Mesenchymal stem cell (in vitro differentiated cells and primary cell): ENCODE data around the gene SLC35B2.

ENCODE experiments used
- DNase-seq: peaks from one replicate; pipeline ENCODE4 v3.0.0-alpha.2; 2013
- H2AFZ ChIP-seq: one replicate; pipeline ENCODE4 v1.6.1; 2013; ENCODE audit warnings: low read depth, mild to moderate bottlenecking, control low read depth, inconsistent platforms, low read length, moderate library complexity
- H2AK5ac ChIP-seq: 2 replicates; pipeline ENCODE4 v1.6.1; 2013; ENCODE audit warnings: low read length, moderate library complexity, mild to moderate bottlenecking, inconsistent platforms; ENCODE audit not compliant: severe bottlenecking
- H2BK120ac ChIP-seq: one replicate; pipeline ENCODE4 v1.6.1; 2013; ENCODE audit warnings: low read depth, mild to moderate bottlenecking, inconsistent platforms, low read length, moderate library complexity
- H2BK12ac ChIP-seq, 2 experiments: one replicate each; pipeline ENCODE4 v1.6.1; 2013; ENCODE audit warnings: inconsistent platforms in 2 of 2, low read length in 2 of 2, mild to moderate bottlenecking in 2 of 2, moderate library complexity in 2 of 2, control low read depth in 1 of 2
- H2BK15ac ChIP-seq: one replicate; pipeline ENCODE4 v1.6.1; 2013; ENCODE audit warnings: mild to moderate bottlenecking, low read depth, inconsistent platforms; ENCODE audit not compliant: poor library complexity, severe bottlenecking
- H2BK5ac ChIP-seq: 2 replicates; pipeline ENCODE4 v1.6.1; 2013; ENCODE audit warnings: low read depth, mild to moderate bottlenecking, low read length, control low read depth, inconsistent platforms; ENCODE audit not compliant: poor library complexity, severe bottlenecking
- H3K14ac ChIP-seq, 2 experiments: one replicate each; pipeline ENCODE4 v1.6.1; 2013; ENCODE audit warnings: inconsistent platforms in 2 of 2, low read length in 2 of 2, control low read depth in 1 of 2, mild to moderate bottlenecking in 1 of 2, moderate library complexity in 1 of 2
- H3K18ac ChIP-seq, 2 experiments: one replicate each; pipeline ENCODE4 v1.6.1; 2013; ENCODE audit warnings: inconsistent platforms in 2 of 2, low read length in 2 of 2, control low read depth in 1 of 2, low read depth in 1 of 2, mild to moderate bottlenecking in 1 of 2
- H3K23ac ChIP-seq, 2 experiments: one replicate each; pipeline ENCODE4 v1.6.1; 2013; ENCODE audit warnings: inconsistent platforms in 2 of 2, low read length in 2 of 2, mild to moderate bottlenecking in 2 of 2, moderate library complexity in 2 of 2, control low read depth in 1 of 2
- H3K27ac ChIP-seq: 2 replicates; pipeline ENCODE4 v1.5.1; 2013; ENCODE audit warnings: mild to moderate bottlenecking, moderate library complexity, low read length, control low read depth, inconsistent platforms; ENCODE audit not compliant: poor library complexity, severe bottlenecking
- H3K27me3 ChIP-seq, 2 experiments: 2 replicates each; pipeline versions ENCODE4 v1.6.1 to v1.7.0; 2013; ENCODE audit warnings: low read length in 2 of 2, mild to moderate bottlenecking in 2 of 2, moderate library complexity in 2 of 2, control low read depth in 1 of 2, inconsistent platforms in 1 of 2; ENCODE audit not compliant: control insufficient read depth in 1 of 2, insufficient read depth in 1 of 2
- H3K36me3 ChIP-seq, 2 experiments: 2 replicates each; pipeline versions ENCODE4 v1.6.1 to v1.7.0; 2013; ENCODE audit warnings: low read length in 2 of 2, control low read depth in 1 of 2, inconsistent platforms in 1 of 2, low read depth in 1 of 2, mild to moderate bottlenecking in 1 of 2; ENCODE audit not compliant: insufficient read depth in 2 of 2, control insufficient read depth in 1 of 2
- H3K4ac ChIP-seq, 2 experiments: one replicate each; pipeline ENCODE4 v1.6.1; 2013; ENCODE audit warnings: inconsistent platforms in 2 of 2, low read length in 2 of 2, mild to moderate bottlenecking in 2 of 2, moderate library complexity in 2 of 2, control low read depth in 1 of 2, low read depth in 1 of 2
- H3K4me1 ChIP-seq: 2 replicates; pipeline ENCODE4 v1.6.1; 2013; ENCODE audit warnings: low read depth, low read length, control low read depth; ENCODE audit not compliant: control insufficient read depth, insufficient read depth
- H3K4me2 ChIP-seq: 2 replicates; pipeline ENCODE4 v1.6.1; 2013; ENCODE audit warnings: low read length, mild to moderate bottlenecking, inconsistent platforms; ENCODE audit not compliant: poor library complexity, severe bottlenecking
- H3K4me3 ChIP-seq, 2 experiments: 2 replicates each; pipeline versions ENCODE4 v1.5.1 to v1.7.0; 2013; ENCODE audit warnings: low read length in 2 of 2, mild to moderate bottlenecking in 2 of 2, control low read depth in 1 of 2, low read depth in 1 of 2; ENCODE audit not compliant: insufficient read depth in 1 of 2
- H3K79me1 ChIP-seq: replicated peaks from 2 replicates; pipeline ENCODE4 v1.6.1; 2013; ENCODE audit warnings: mild to moderate bottlenecking, control low read depth, low read length, inconsistent platforms; ENCODE audit not compliant: poor library complexity, severe bottlenecking
- H3K9ac ChIP-seq: 2 replicates; pipeline ENCODE4 v1.7.0; 2013; ENCODE audit warnings: mild to moderate bottlenecking, low read length, moderate library complexity
- H3K9me3 ChIP-seq: 2 replicates; pipeline ENCODE4 v1.7.0; 2013; ENCODE audit warnings: mild to moderate bottlenecking, low read length; ENCODE audit not compliant: control insufficient read depth
- H4K8ac ChIP-seq: one replicate; pipeline ENCODE4 v1.6.1; 2013; ENCODE audit warnings: inconsistent platforms, mild to moderate bottlenecking, low read length, moderate library complexity
- H4K91ac ChIP-seq: one replicate; pipeline ENCODE4 v1.6.1; 2013; ENCODE audit warnings: mild to moderate bottlenecking, low read length, inconsistent platforms
- WGBS: methylation state at CpG from one replicate; pipeline ENCODE4 v1.1.7; 2013; ENCODE audit warnings: mixed read lengths; 5-methylcytosine and 5-hydroxymethylcytosine counted together

Gene SLC35B2

DNA sequence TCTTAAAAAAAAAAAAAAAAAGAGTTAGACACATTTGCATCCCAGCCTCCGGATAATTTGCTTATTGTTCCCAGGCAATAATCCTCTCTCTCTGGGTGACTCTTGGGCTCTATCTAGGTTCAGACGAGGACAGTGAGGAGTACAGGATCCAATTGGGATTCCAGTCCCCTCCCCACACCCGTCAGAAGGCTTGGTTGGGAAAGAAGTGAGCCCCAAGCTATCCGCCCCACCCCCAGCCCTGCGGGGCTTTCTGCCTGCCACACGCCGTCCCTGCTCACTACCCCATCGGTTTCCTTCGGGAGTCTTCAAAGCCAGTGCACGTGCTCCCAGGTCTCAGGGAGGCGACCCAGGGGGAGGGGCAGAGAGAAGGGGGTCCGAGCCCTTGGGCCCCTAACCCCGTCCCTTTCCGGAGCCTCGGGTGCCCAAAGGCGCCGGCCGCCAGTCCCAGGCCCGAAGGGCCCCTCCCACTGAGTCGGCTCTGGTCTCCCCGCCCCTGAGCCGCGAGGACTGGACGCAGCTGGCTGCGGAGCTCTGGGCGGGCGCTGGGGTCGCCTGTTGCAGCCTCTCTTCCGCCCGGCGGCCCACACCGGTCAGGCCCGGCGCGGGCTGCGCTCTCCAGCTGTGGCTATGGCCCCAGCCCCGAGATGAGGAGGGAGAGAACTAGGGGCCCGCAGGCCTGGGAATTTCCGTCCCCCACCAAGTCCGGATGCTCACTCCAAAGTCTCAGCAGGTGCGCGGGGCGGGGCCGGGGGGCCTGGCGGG is 38.1 kb downstream of the SLC35B2 start:
- Histone ChIP-seq H3K18ac (peak overlapping the region; percentile 84 to 96), H2AK5ac (no peak overlapping the region), H3K36me3 (no peaks in the 10 kb centered on the region), H4K91ac (no peak overlapping the region), H3K9ac (peak overlapping the region; percentile 79), H3K23ac (no peak overlapping the region), H2BK5ac (peak overlapping the region; percentile 66), H3K4me1 (peaks cover 46% of the 10 kb centered on the region), H3K14ac (no peak overlapping the region), H3K27ac (peak overlapping the region; percentile 84), H3K4me3 (peak overlapping the region; percentile 62 to 73), H3K4me2 (peak overlapping the region; percentile 96), H3K9me3 (no peaks in the 10 kb centered on the region), H2BK15ac (peak overlapping the region; percentile 71), H3K4ac (peak overlapping the region in 1 of 2 experiments; percentile 49), H4K8ac (peak overlapping the region; percentile 79), H2BK120ac (peak overlapping the region; percentile 73), H3K79me1 (peaks cover 4% of the 10 kb centered on the region), H2BK12ac (peak overlapping the region; percentile 15 to 88), H2AFZ (no peak overlapping the region), H3K27me3 (peaks cover 0 to 3% of the 10 kb centered on the region in 2 experiments)
- 2% methylated on average over 36 of the region's 45 CpGs for WGBS
- DNase-seq = peak; percentile 87

- Histone ChIP-seq H3K4ac (peak overlapping the region in 1 of 2 experiments; percentile 32), H3K4me3 (no peak overlapping the region), H3K79me1 (peaks cover 1% of the 10 kb centered on the region), H4K91ac (peak overlapping the region; percentile 64), H4K8ac (peak overlapping the region; percentile 66), H3K23ac (no peak overlapping the region), H2BK12ac (peak overlapping the region; percentile 49 to 66), H2AK5ac (peak overlapping the region; percentile 12), H3K9me3 (no peaks in the 10 kb centered on the region), H2BK15ac (no peak overlapping the region), H3K27ac (no peak overlapping the region), H2BK120ac (no peak overlapping the region), H3K36me3 (no peaks in the 10 kb centered on the region), H3K4me1 (peaks cover 35% of the 10 kb centered on the region), H2AFZ (no peak overlapping the region), H3K4me2 (no peak overlapping the region), H2BK5ac (no peak overlapping the region), H3K18ac (peak overlapping the region; percentile 11 to 82), H3K9ac (no peak overlapping the region), H3K14ac (peak overlapping the region in 1 of 2 experiments; percentile 41), H3K27me3 (peaks cover 0 to 3% of the 10 kb centered on the region in 2 experiments)
- 73% methylated on average over 16 of the region's 16 CpGs for WGBS
- DNase-seq = no peak
Measured at GRCh38 chr6:44217332-44218143, 39.8 kb downstream of the SLC35B2 start.

DNA sequence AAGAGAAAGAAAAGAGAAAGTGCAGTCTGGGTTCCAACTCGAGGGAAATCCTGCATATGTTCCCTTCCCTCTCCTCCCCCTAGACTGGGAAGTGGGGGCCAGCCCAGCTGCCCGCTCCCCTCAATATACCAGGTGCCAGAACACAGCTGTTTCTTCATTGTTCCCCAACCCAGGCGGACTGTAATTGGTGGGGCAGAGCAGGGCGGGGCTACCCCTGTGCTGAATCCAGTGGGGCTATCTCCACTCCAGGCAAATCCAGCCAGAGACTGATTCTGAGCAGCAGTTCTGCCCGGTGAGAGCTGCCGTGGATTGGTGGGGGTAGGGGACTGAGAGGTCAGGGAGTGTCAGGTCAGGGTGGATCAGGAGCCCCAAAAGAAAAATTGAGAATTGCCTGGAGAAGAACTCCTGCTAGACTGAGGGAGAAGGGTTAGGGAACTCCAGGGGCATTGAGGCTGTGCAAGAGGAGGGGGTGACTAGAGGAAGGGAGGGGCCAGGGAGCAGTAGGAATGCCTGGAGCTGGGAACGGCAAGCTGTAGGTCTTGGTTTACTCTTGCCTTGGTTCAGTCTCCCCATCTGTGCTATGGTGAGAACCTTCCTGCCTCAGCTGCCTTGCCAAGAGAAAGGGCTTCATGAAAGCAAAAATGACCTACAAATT is 40.5 kb downstream of the SLC35B2 start, which contains the start of gene MYMX:
MYMX (plus strand) TSS at position 250 of the 655 bp plus-strand sequence. CDS start 546 bp downstream, outside the sequence.
- no peak within 1 kb of the TSS for H3K27ac ChIP-seq
- peak within 1 kb of the TSS in 1 of 2 experiments; percentile 32 for H3K4ac ChIP-seq
- no peak within 1 kb of the TSS for H2BK5ac ChIP-seq
- H3K9ac ChIP-seq = no peak within 1 kb of the TSS
- H3K79me1 ChIP-seq = peaks cover 1% of the 10 kb centered on the region
- H2BK120ac ChIP-seq = no peak within 1 kb of the TSS
- no peak for DNase-seq
- H3K23ac ChIP-seq = no peak within 1 kb of the TSS
- no peaks in the 10 kb centered on the region for H3K36me3 ChIP-seq
- no peak within 1 kb of the TSS for H3K4me3 ChIP-seq
- H2BK15ac ChIP-seq = no peak within 1 kb of the TSS
- peak within 1 kb of the TSS; percentile 34 for H2AK5ac ChIP-seq
- peaks cover 30% of the 10 kb centered on the region for H3K4me1 ChIP-seq
- peak within 1 kb of the TSS in 1 of 2 experiments; percentile 41 for H3K14ac ChIP-seq
- peak within 1 kb of the TSS; percentile 11 to 82 for H3K18ac ChIP-seq
- no peak within 1 kb of the TSS for H2AFZ ChIP-seq
- 58% methylated on average over 6 of the region's 7 CpGs for WGBS
- H3K4me2 ChIP-seq = no peak within 1 kb of the TSS
- H4K8ac ChIP-seq = peak within 1 kb of the TSS; percentile 66
- peak within 1 kb of the TSS; percentile 49 to 66 for H2BK12ac ChIP-seq
- H3K9me3 ChIP-seq = no peaks in the 10 kb centered on the region
- H4K91ac ChIP-seq = peak within 1 kb of the TSS; percentile 64
- peaks cover 0 to 3% of the 10 kb centered on the region in 2 experiments for H3K27me3 ChIP-seq
